Astrocyte of the hippocampus (primary cell): ENCODE measurements around the gene LPXN.

Experiments used
- DNase-seq: peaks from one replicate; pipeline ENCODE4 v3.0.0; 2011; ENCODE audit warnings: low read depth, low spot score

The LPXN gene

DNA sequence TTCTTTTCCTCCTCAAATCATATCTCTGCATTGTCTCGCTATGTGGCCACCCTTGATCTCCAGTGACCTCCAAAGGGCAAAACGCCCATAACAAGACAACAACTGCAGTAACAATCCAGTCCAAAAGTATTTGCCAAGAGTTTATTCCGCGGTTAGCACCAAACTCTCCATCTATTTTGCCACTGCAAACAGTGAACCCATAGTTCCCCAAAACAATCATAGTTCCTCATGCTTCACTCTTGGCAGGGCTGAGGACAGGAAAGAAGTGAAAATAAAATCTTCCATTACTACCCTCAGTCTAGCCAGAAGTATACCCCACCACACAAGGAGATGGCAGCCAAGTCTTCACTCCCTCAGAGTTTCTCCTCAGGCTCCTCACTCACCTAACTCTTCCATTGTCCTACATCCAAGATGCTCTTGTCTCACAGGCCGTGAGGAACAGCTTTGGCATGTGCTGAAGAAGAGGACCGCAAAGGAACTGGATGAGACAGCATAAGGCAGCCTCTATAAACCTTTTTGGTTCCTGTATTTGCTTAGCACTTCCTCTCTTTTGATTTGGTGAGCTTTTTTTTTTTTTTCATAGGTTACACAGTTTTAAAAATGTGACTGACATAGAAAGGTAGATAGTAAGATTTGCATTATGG is at the start of gene LPXN:
LPXN (minus strand) TSS at position 480 of the 644 bp plus-strand sequence; CDS start at position 396, 84 bp downstream.
- DNase-seq: no peak

DNA sequence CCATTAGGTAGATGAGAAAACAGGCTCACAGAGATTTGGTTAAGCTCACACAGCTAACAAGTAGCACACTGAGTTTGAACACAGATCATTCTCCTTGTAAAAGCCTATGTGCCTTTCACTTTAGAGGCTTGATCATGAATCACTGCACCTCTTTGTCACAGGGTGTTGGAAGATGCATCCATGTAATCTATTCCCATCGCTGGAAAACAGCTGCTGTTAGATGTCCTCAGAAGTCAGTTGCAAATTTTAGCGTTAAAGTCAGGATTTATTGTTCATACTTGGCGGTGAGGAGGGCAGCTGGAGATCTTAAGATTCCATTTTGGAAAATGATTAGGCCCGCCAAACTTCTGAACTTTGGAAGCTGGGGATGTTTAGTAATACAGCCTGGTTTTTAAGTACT is 49.4 kb upstream of the LPXN start:
- no peak for DNase-seq

DNA sequence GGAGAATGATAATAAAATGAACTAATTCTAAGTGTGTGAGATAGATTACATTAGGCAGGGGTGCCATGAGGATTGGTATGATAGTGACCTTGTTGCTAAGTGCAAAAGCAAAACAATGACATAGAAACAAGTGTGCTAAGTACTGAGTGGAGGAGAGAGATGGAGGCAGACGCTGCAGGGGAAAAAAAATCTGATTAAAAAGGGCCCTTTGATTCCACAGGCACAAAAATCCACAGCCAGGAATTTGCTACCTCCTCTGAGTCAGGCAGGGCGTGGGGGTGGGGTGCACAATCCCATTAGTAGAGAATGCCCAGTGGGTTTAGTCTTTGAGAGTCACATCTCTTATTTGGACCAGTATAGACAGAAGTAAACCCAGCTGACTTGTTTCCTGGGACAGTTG is 46.7 kb upstream of the LPXN start, which contains the start of gene CNTF:
CNTF (plus strand) TSS at position 322 of the 400 bp plus-strand sequence. CDS start 88 bp downstream, outside the sequence.
- peak; percentile 59 for DNase-seq

DNA sequence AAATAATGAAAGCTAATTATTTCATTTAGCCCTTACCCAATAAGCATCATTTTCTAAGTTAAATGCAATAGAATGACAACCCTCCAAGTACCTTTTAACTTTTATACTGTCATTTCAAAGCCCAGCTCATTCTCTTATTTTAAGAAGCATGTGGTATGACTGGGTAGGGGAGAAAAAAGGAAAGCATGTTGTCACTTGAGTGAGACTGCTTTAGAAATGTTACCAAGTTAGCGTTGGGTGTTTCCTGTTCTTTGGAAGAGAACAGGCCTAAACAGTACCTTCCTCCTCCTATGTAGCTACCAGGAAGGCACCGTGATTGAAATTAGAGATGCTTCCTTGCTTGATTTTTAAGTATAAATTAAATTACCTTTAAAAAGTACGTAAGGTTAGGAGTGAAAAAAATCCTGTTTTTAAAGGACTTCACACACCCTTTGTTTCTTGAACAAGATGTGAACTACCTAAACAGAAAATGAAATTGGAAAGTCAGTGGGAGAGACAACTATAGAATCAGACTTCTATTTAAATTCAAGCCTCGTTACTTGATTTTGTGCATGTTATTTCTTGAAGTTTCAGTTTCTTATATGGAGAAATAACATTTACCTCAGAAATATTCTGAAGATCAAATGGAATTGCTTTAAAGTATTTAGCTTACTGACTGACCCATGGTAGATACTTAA is 46.1 kb upstream of the LPXN start:
- no peak for DNase-seq

DNA sequence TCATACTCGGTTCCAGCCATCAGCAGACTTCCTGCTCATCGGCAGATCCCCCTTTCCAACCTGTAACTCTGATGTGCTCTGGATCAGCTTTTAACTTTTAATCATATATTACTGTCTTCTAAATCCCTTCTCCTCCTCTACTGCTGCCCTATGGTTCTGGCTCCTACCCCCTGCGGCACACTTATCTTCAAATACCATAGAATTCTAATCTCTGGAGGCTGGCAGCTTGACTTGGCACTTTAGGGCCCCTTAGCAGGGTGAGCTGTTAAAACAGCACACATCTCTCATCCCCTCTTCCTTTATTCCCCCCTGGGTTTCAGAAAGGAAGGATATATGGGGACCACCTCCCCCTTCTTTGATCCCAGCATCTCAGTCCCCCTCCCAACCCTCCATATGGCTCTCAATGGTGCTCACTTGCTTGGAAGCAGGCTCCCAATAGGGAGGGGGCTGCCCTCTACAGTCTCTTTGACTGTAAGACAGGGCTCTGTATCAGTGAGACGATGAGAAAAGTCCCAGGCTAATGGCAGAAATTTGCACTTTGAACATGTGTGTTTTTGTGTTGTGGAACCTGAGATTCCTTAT is 42.4 kb upstream of the LPXN start:
- DNase-seq: no peak

DNA sequence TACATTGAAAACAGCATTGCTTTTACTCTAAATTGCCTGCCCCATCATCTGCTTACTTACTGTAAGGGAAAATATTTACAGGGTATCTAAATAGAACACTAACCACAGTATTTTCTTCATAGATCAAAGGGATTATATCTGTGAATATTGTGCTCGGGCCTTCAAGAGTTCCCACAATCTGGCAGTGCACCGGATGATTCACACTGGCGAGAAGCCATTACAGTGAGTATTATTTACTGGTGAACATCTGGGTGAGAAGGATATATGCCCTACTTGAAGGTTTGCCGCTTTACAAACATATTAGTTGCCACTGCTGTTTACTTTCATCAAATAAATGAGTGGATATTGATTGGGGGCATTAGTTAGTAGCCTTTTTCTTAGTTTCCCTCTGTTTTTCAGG is 40.9 kb upstream of the LPXN start:
- DNase-seq: peak; percentile 89

DNA sequence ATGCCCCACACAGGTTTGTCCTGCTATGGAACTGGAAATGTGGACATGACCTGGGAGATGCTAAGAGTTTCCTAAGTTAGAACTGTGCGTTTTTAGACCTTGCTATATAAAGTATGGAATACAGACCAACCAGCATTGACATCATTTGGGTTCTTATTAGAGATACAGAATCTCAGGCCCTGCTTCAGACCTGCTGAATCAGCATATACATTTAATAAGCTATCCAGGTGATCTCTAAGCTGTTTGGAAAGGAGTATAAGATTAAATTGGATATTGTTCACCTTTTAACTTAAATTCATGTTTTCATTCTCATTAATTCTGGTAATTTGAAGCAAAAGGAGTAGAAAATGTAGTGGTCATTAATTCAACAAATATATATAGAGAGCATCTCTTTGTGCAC is 39.9 kb upstream of the LPXN start:
- DNase-seq: no peak

DNA sequence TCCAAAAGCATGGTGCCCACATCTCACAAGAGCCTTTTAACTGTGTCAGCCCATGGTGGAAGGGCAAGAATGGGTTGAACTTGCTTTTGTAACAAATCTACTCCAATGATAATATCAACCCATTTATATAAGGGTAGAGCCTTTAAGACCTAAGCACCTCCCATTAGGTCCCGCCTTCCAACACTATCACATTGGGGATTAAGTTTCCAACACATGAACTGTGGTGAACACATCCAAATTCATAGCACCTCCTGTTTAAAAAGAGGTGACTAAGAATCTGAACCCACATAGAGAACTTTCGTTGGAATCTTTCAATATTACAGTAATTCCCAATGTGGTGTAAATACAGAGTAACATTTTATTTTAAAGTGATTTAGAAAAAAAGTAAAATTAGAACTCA is 37.6 kb upstream of the LPXN start:
- no peak for DNase-seq

DNA sequence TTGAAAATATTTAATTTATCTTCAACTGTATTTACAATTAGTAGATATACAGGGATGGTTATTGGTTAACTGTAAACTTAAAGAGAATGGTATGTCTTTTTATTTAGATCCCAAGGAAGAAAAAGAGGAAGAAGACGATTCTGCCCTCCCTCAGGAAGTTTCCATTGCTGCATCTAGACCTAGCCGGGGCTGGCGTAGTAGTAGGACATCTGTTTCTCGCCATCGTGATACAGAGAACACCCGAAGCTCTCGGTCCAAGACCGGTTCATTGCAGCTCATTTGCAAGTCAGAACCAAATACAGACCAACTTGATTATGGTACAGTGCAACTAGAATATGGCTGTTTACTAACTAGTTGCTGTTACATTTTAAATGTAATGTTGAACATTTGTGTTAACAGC is 34.1 kb upstream of the LPXN start:
- no peak for DNase-seq

DNA sequence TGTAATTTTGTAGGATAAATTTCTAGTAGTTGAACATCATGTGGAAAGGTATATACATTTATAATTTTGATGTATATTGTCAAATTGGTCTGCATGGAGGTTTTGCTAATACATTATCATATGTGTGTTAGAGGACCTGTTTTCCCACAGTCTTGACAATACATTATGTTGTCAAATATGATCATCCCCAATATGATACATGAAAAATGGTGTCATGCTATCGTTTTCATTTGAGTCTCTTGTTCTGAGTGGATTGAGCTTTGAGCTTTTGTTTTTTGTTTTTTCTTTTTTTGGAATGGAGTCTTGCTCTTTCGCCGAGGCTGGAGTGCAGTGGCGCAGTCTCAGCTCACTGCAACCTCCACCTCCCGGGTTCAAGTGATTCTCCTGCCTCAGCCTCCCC is 32.7 kb upstream of the LPXN start:
- no peak for DNase-seq

DNA sequence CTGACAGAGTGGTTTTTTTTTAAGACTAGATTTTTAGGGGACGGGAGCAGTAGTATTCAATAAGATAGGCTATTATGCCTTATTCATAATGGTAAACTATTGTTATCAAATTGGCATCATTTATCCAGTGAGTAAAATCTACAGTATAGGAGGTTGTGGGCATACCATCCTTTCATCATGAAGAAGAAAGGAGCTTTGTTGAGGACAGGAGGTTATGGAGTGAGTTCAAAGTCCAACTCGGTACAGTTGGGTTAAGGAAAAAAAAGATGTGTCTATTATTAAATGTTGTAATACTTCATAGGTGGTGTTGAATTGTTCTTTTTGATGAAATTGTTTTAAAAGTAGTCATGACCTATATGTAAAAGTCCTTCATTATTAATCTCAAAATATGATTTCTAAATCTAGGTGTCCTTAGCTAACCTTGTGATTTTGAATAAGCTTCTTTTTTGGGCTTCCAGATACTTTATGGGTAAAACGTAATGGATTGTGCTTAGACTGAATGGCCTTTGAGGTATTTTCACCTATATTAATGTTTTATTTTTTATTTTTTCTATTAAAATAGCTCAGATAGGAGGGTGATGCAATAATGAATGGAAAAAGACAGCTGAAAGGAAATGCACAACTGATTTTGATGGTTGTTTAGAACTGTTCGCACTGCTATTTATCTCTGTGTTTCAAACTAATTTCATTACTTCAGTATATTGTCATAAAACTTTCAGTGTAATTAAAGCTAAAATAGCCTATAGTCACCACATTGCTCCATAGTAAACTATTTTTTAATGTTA is 31.5 kb upstream of the LPXN start:
- DNase-seq: no peak

DNA sequence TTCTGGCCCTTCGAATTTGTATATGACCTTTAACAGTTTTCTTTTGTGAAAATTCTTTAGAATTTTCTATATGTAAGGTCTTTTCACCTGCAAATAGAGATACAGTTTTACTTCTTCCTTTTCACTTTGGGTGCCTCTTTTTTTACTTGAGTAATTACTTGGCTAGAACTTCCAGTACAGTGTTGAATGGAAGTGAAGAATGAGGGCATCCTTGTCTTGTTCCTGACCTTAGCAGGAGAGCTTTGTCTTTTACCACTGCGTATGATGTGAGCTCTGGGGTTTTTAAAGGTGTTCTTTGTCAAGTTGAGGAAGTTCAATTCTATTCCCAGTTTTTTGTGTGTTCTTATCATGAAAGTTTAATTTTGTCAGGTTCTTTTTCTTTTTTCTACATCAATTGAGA is 24.9 kb upstream of the LPXN start:
- no peak for DNase-seq

DNA sequence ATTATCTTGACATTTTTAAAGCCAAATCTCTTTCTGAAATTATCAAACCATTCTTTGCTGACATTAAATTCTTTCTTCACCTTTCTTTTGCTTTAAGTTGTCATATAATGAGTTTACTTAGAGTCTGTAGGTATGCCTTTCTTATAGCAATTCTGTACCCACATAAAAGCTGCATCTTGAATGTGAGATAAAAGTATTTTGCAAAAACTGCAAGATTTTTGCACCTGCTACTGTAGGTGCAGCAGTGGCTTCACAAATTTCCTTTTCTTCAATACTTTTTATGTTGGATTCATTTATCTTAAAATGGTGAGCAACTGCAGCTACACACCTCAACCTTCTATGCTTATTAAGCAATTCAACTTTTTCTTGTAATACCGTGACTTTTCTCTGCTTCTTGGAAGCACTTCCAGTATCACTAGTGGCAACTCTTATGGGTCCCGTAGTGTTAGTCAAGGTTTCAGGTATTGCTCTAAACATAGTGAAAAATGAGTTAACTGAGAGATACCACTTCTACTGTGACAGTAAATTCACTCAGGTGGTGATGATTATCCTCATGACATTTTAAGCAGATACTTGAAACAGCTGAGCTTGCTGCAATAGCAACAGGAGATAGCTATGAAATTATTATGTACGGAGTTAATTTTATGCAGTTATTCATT is 22.0 kb upstream of the LPXN start:
- DNase-seq: no peak

DNA sequence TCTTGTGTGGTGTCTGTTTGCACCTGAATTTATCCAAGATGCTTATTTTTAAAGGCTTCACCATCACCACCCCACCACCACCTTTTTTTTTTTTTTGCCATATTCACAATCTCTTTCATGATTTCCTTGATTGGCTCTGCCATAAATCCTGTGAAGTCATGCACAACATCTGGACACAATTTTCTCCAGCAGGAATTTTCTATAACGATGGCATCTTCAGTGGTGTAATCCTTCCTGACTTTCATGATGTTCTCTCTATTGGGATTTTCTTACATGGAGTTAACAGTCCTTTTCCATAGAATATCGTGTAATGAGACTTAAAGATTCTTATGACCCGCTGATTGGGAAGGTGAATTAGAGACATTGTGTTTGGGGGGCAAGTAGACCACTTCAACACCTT is 21.0 kb upstream of the LPXN start:
- DNase-seq: no peak

DNA sequence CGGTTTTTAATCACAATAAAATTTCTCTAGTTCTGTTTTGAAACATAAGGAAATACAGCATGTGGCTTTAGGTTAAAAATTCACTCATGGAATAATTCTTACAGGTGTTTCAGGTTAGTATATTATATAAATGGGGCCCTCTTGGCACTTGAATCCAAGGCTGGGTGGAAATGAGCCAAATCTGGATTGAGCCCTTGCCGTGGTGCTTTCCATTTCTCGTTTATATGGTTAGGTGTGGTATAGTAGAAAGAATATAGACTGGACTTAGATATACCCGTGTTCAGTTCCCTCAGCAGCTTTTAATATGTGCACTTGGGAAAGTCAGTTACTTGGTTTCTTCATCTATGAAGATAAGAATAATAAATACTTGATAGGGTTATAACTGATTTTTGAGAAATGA is 19.2 kb upstream of the LPXN start:
- DNase-seq: no peak

DNA sequence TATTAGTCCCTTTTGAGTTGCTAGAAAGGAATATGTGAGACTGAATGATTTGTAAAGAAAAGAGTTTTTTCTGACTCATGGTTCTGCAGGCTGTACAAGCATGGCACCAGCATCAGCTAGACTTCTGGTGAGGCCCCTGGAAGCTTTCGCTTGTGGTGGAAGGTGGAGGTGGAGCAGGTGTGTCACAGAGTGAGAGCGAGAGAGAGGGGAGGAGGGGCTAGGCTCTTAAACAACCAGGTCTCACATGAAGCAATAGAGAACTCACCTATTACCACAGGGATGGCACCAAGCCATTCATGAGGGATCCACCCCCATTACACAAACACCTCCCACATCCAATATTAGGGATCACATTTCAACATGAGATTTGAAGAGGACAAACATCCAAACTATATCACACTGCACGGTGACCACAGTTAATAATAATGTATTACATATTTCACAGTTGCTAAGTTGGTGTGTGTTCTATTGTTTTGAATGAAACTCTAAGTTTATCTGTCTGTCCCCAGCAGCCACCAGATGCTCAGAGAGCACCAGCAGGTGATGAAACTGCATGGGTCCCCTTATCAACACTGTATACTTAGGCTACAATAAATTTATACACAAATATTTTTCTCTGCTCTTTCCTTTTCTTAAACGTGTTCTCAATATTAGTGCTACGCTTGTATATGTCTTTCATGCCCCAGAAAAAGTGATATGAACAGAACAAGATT is 17.3 kb upstream of the LPXN start:
- DNase-seq: no peak

DNA sequence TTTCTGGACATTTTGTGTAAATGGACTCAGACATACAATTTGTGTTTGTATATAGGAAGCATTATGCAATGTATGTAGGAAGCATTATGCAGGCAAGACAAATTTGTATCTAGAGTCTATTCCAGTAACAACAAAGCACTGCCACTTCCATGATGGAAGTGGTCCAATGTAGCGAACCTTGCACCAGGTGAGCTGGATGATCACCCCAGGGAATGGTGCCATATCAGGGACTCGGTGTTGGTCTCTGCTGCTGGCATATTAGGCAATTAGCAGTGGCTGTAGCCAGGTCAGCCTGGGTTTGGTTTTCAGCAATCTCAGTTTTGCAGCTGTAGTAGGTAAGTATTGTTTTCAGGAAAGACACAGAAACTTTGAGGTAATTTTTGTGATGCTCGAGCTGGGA is 16.0 kb upstream of the LPXN start:
- DNase-seq: no peak

DNA sequence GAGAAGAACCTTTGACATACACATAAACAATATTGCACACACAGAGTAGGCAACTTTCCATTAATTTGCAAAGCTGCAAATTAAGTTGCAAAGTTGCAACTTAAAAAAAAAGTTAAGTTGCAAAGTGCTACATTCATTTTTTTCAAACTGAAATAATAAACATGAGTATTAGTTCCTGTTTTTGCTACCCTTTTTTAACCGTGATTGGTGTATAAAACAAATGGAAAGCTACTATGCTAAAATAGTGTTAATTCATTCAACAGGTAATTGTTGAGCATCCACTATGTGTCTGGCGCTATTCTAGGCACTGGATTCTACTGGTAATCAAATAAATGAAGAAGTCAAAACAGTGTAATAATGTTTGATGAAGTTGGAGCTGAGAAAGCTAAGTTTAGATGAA is 11.3 kb upstream of the LPXN start:
- no peak for DNase-seq

DNA sequence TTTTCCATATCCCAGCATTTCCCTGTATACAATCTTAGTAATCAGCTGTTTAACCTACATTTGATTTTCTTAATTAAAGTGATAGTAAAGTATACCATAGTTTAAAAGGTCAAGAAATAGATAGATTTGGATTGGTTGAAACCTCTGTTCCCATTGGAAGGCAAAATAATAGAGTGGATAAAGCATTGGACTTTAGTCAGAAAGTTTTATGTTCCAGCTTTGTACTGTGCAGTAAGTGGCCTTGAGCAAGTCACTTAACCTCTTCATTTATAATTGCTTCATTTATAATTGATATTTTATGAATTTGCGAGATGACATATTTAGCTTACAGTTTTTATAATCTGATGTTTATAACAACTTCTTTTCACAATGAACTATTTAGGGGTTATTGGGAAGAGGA is 6.8 kb upstream of the LPXN start:
- DNase-seq: no peak

DNA sequence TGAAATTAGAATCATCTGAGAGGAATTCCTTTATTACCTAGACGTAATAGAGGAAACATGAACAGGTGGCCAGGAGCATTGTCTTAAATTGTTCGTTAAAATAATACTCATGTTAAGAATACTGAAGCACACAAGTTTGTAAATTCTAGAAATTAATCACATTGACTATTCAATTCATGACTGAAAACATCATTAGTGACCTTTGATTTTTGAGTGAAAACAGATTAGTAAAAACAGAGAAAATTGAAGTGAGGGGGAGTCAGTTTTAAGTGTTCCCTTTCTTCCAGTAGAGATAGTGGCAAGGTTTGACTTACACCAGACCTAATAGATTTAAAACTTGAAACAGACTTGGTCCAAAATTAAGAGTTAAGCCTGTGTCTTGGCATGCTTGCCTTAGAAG is 4.7 kb upstream of the LPXN start:
- DNase-seq: no peak
